Measurements from ENCODE around the gene ZFX.

ZFX gene

GRCh38 chrX:24262309-24262708, 112.8 kb downstream of the ZFX start:
- Histone ChIP-seq H3K27me3 (ENCODE audit: insufficient read depth, low read length) (no peaks in the 10 kb centered on the region), H3K4me1 (ENCODE audit: insufficient read depth, low read length) (no peaks in the 10 kb centered on the region), H3K9me3 (ENCODE audit: insufficient read depth, low read depth, low read length) (no peaks in the 10 kb centered on the region), H3K9ac (ENCODE audit: low read depth, low read length) (no peak overlapping the region), H3K27ac (ENCODE audit: low read depth, low read length) (no peak overlapping the region), H3K4me3 (ENCODE audit: low read length) (no peak overlapping the region), H3K36me3 (ENCODE audit: insufficient read depth, low read length) (no peaks in the 10 kb centered on the region)
- WGBS = 94% methylated on average over 3 of the region's 3 CpGs

DNA sequence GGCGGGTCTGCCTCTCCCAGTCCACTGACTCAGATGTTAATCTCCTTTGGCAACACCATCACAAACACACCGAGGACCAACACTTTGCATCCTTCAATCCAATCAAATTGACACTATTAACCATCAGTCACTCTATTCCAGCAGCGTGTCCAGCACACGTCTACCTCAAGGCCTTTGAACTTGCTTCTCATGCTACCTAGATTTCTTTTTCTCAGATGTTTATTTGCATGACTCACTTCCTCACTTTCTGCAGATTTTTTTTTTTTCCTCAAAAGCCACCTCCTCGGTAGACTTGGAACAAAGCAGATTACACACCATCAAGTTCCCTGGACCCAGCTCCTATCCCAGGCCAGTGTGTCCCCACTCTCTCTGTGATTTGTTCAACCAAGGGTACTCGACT, 114.9 kb downstream of the ZFX start:
- Histone ChIP-seq H3K9ac (ENCODE audit: low read depth, low read length) (no peak overlapping the region), H3K9me3 (ENCODE audit: insufficient read depth, low read depth, low read length) (no peaks in the 10 kb centered on the region), H3K4me3 (ENCODE audit: low read length) (no peak overlapping the region), H3K27me3 (ENCODE audit: insufficient read depth, low read length) (no peaks in the 10 kb centered on the region), H3K4me1 (ENCODE audit: insufficient read depth, low read length) (no peaks in the 10 kb centered on the region), H3K36me3 (ENCODE audit: insufficient read depth, low read length) (no peaks in the 10 kb centered on the region), H3K27ac (ENCODE audit: low read depth, low read length) (no peak overlapping the region)
- WGBS = 94% methylated on average over 6 of the region's 6 CpGs

All from HUES64 (cell line).